Measurements from ENCODE around the gene ENTPD5. TPM values are rescaled to one million over a fixed set of nuclear protein-coding genes. Genes with fewer than 3 reads are reported as not detected.

The ENTPD5 gene
- total and polyA plus RNA-seq, 2 experiments from 2014 or later: 25.1 to 71.0 TPM

- Histone ChIP-seq H3K4me1 (ENCODE audit: insufficient read depth) (no peaks in the 10 kb centered on the region), H3K4me2 (no peak overlapping the region), H3K79me2 (no peaks in the 10 kb centered on the region), H4K20me1 (ENCODE audit: insufficient read depth, poor library complexity, severe bottlenecking) (no peaks in the 10 kb centered on the region), H2AFZ (no peak overlapping the region), H3K9me2 (replicated peaks; ENCODE audit: insufficient read depth) (no peaks in the 10 kb centered on the region), H3K27me3 (no peaks in the 10 kb centered on the region), H3K36me3 (replicated peaks; ENCODE audit: insufficient read depth, low read depth) (no peaks in the 10 kb centered on the region), H3K27ac (no peak overlapping the region), H3K4me3 (no peak overlapping the region), H3K9me3 (ENCODE audit: low read depth) (no peaks in the 10 kb centered on the region)
- WGBS (ENCODE audit: low lambda C conversion rate, missing lambda C conversion rate): 96% methylated on average over 4 of the region's 4 CpGs
- TF ChIP-seq CTCF (IDR thresholded peaks at IDR 0.05; ENCODE audit: poor library complexity) (no peak), EZH2 (IDR thresholded peaks at IDR 0.05; ENCODE audit: borderline replicate concordance) (no peak), EZH2phosphoT487 (IDR thresholded peaks at IDR 0.05; ENCODE audit: low read depth, severe bottlenecking, unreplicated experiment) (no peak)
- DNase-seq (ENCODE audit: low spot score): no peak
These were observed 26.4 kb upstream of the ENTPD5 start for GRCh38 chr14:74045522-74045921.

- Histone ChIP-seq H3K4me3 (no peak overlapping the region), H4K20me1 (ENCODE audit: insufficient read depth, poor library complexity, severe bottlenecking) (no peaks in the 10 kb centered on the region), H3K9me3 (ENCODE audit: low read depth) (no peaks in the 10 kb centered on the region), H3K27ac (no peak overlapping the region), H3K4me2 (no peak overlapping the region), H3K4me1 (ENCODE audit: insufficient read depth) (no peaks in the 10 kb centered on the region), H3K36me3 (replicated peaks; ENCODE audit: insufficient read depth, low read depth) (no peaks in the 10 kb centered on the region), H3K27me3 (no peaks in the 10 kb centered on the region), H3K9me2 (replicated peaks; ENCODE audit: insufficient read depth) (no peaks in the 10 kb centered on the region), H3K79me2 (no peaks in the 10 kb centered on the region), H2AFZ (no peak overlapping the region)
- WGBS (ENCODE audit: low lambda C conversion rate, missing lambda C conversion rate): 45% methylated on average over 2 of the region's 2 CpGs
- no peak for DNase-seq (ENCODE audit: low spot score)
- TF ChIP-seq CTCF (IDR thresholded peaks at IDR 0.05; ENCODE audit: poor library complexity): no peak
- no peak for TF ChIP-seq EZH2 (IDR thresholded peaks at IDR 0.05; ENCODE audit: borderline replicate concordance)
- TF ChIP-seq EZH2phosphoT487 (IDR thresholded peaks at IDR 0.05; ENCODE audit: low read depth, severe bottlenecking, unreplicated experiment): no peak
These were observed 23.2 kb upstream of the ENTPD5 start for GRCh38 chr14:74042296-74042695.

GRCh38 chr14:74038020-74038859, 19.2 kb upstream of the ENTPD5 start:
- DNase-seq (ENCODE audit: low spot score): peak; percentile 50
- H3K79me2 ChIP-seq: no peaks in the 10 kb centered on the region
- H3K9me2 ChIP-seq (replicated peaks; ENCODE audit: insufficient read depth): no peaks in the 10 kb centered on the region
- no peak overlapping the region for H2AFZ ChIP-seq
- no peaks in the 10 kb centered on the region for H3K9me3 ChIP-seq (ENCODE audit: low read depth)
- H3K4me2 ChIP-seq: no peak overlapping the region
- no peak overlapping the region for H3K27ac ChIP-seq
- no peaks in the 10 kb centered on the region for H3K4me1 ChIP-seq (ENCODE audit: insufficient read depth)
- 69% methylated on average over 3 of the region's 3 CpGs for WGBS (ENCODE audit: low lambda C conversion rate, missing lambda C conversion rate)
- H3K27me3 ChIP-seq: no peaks in the 10 kb centered on the region
- TF ChIP-seq EZH2 (IDR thresholded peaks at IDR 0.05; ENCODE audit: borderline replicate concordance): no peak
- peak; percentile 78 for TF ChIP-seq CTCF (IDR thresholded peaks at IDR 0.05; ENCODE audit: poor library complexity)
- TF ChIP-seq EZH2phosphoT487 (IDR thresholded peaks at IDR 0.05; ENCODE audit: low read depth, severe bottlenecking, unreplicated experiment): no peak
- H3K36me3 ChIP-seq (replicated peaks; ENCODE audit: insufficient read depth, low read depth): no peaks in the 10 kb centered on the region
- no peak overlapping the region for H3K4me3 ChIP-seq
- H4K20me1 ChIP-seq (ENCODE audit: insufficient read depth, poor library complexity, severe bottlenecking): no peaks in the 10 kb centered on the region
